ENCODE data around the gene LGALS7.
"Not testable (repeated sequence)": the region's sequence is repeated elsewhere in the genome, so short reads cannot be mapped to it uniquely, and the experiment has no call there.

DNA sequence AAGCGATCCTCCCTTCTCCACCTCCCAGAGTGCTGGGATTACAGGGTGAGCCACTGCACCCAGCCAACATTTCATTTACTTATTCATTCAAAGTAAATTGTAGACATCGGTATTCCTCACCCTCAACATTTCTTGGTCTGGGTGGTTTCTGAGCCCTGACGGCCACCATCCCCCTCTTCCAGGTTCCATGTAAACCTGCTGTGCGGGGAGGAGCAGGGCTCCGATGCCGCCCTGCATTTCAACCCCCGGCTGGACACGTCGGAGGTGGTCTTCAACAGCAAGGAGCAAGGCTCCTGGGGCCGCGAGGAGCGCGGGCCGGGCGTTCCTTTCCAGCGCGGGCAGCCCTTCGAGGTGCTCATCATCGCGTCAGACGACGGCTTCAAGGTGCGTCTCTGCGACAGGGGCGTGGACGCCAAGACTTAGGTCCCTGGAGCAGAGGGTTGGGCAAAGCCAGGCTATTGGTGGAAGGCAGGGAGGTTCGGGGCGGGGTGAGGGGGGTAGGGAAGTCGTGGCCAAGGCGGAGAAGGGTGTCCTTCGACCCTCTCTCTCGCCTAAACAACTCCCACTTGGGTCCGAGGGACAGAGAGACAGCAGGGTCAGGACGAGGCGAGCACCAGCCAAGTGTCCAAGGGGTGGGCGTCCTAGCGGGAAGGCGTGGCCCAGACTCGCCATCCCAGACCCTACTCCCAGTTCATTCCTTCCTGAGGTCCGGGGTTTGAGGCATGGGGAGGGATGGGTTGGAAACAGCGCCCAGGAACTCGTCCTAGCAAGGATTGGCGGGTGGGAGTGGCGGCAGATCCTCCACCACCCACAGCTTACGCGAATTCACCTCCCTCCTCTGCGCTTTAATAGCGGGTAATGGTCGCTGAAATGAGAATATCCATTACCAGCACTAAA lies 17.4 kb upstream of the LGALS7 start:
- TF ChIP-seq POLR2A (IDR thresholded peaks at IDR 0.05); POLR2AphosphoS5 (IDR thresholded peaks at IDR 0.05; ENCODE audit: insufficient read depth in 1 of 2, low read depth in 1 of 2): not testable (repeated sequence)
- TF ChIP-seq, protein P1, sequence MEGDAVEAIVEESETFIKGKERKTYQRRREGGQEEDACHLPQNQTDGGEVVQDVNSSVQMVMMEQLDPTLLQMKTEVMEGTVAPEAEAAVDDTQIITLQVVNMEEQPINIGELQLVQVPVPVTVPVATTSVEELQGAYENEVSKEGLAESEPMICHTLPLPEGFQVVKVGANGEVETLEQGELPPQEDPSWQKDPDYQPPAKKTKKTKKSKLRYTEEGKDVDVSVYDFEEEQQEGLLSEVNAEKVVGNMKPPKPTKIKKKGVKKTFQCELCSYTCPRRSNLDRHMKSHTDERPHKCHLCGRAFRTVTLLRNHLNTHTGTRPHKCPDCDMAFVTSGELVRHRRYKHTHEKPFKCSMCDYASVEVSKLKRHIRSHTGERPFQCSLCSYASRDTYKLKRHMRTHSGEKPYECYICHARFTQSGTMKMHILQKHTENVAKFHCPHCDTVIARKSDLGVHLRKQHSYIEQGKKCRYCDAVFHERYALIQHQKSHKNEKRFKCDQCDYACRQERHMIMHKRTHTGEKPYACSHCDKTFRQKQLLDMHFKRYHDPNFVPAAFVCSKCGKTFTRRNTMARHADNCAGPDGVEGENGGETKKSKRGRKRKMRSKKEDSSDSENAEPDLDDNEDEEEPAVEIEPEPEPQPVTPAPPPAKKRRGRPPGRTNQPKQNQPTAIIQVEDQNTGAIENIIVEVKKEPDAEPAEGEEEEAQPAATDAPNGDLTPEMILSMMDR (IDR thresholded peaks at IDR 0.05) = not testable (repeated sequence)

Measured in vagina (tissue), 2 donors.